ENCODE measurements around the gene IMPDH2. TPM values are rescaled to one million over a fixed set of nuclear protein-coding genes. Genes with fewer than 3 reads are reported as not detected.

Gene IMPDH2
- total and polyA plus RNA-seq, 2 of the 8 experiments (the other 6 are each of a cell fraction or from before 2014, with no cell fraction given) = 374 to 409 TPM

DNA sequence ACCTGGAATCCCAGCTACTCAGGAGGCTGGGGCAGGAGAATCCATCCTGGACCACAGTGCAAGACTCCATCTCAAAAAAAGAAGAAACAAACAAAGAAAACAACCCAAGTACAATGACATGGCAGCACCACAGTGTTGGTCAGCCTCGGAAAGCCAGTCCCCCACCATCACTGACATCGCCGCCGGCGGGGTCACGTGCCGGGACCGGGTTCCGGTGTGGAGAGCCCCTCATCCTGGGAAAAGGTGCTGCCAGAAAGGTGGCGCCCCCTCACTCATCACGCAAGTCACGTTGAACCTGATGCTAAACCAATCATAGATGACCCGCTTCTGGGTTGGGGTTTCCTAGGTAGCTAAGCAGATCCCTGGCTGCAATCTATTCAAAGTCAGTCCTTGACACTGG is 46.9 kb upstream of the IMPDH2 start:
- Histone ChIP-seq H3K36me3 (ENCODE audit: control insufficient read depth in 2 of 4, insufficient read depth in 4 of 4, low read length in 3 of 4) (peaks cover 18 to 62% (median 48%) of the 10 kb centered on the region in 4 experiments), H2BK120ac (replicated peaks; ENCODE audit: low read depth, low read length) (no peak overlapping the region), H2AFZ (ENCODE audit: low read length) (no peak overlapping the region), H3K4me1 (replicated peaks in 1 of 4; ENCODE audit: control insufficient read depth in 3 of 4, insufficient read depth in 4 of 4, low read length in 3 of 4) (no peaks in the 10 kb centered on the region), H3K79me1 (ENCODE audit: low read depth, low read length) (peaks cover 5% of the 10 kb centered on the region), H4K5ac (ENCODE audit: insufficient read length, low read depth, low read length) (no peak overlapping the region), H3K27me3 (replicated peaks in 1 of 4; ENCODE audit: control insufficient read depth in 3 of 4, extremely low read depth in 1 of 4, insufficient read depth in 3 of 4, low read length in 3 of 4) (no peaks in the 10 kb centered on the region), H3K79me2 (ENCODE audit: control insufficient read depth in 1 of 2, insufficient read depth in 2 of 2, low read length in 2 of 2) (peaks cover 0 to 39% of the 10 kb centered on the region in 2 experiments; a peak in 3 of 4 replicates), H3K56ac (replicated peaks; ENCODE audit: insufficient read length, low read depth, low read length) (no peak overlapping the region), H2BK5ac (ENCODE audit: low read depth, low read length) (no peak overlapping the region), H3K23ac (ENCODE audit: insufficient read length) (no peak overlapping the region), H3K9ac (replicated peaks in 1 of 4; ENCODE audit: extremely low read depth in 1 of 4, low read depth in 3 of 4, low read length in 3 of 4) (no peak overlapping the region), H3K4me3 (ENCODE audit: extremely low read depth in 1 of 4, insufficient read depth in 2 of 4, low read depth in 3 of 4, low read length in 4 of 4) (no peak overlapping the region), H3K27ac (ENCODE audit: low read depth, low read length) (no peak overlapping the region), H2BK20ac (ENCODE audit: low read length) (no peak overlapping the region), H3K18ac (ENCODE audit: extremely low read depth, low read length) (no peak overlapping the region), H2AK5ac (ENCODE audit: low read depth, low read length) (no peak overlapping the region), H2BK12ac (ENCODE audit: low read depth, low read length) (no peak overlapping the region), H4K8ac (ENCODE audit: extremely low read depth, insufficient read depth, low read length) (no peak overlapping the region), H3K23me2 (ENCODE audit: low read depth, low read length) (no peaks in the 10 kb centered on the region), H4K20me1 (replicated peaks in 1 of 2; ENCODE audit: control insufficient read depth in 1 of 2, insufficient read depth in 2 of 2, low read length in 2 of 2) (peaks cover 6 to 15% of the 10 kb centered on the region in 2 experiments), H3K4me2 (ENCODE audit: insufficient read depth in 1 of 2, low read depth in 2 of 2, low read length in 2 of 2) (no peak overlapping the region), H3K14ac (ENCODE audit: insufficient read length) (no peak overlapping the region), H2BK15ac (ENCODE audit: low read length) (no peak overlapping the region), H3K4ac (replicated peaks; ENCODE audit: insufficient read length, low read depth, low read length) (no peak overlapping the region), H4K91ac (replicated peaks; ENCODE audit: insufficient read length, low read length) (no peak overlapping the region), H3K9me3 (ENCODE audit: insufficient read depth in 2 of 2, low read depth in 1 of 2, low read length in 1 of 2) (no peaks in the 10 kb centered on the region)
- POLR2A ChIA-PET (ENCODE audit: partially characterized antibody) = interaction anchor here (1.3 to 3.7 kb wide), 2 partner anchors 17 to 35 kb away, joined by 3 to 13 read pairs; partner anchors contain the start of gene QRICH1
- DNase-seq (ENCODE audit: low read depth in 1 of 2, low spot score in 2 of 2) (no peak), FAIRE-seq (no peak)
- CTCF ChIA-PET (ENCODE audit: partially characterized antibody) = interaction anchor here (0.8 kb wide), 1 partner anchor 56 kb away, joined by 3 read pairs; the partner anchor contains the start of gene LAMB2
- WGBS, 2 experiments (ENCODE audit: extremely low coverage in 1 of 2, insufficient coverage in 1 of 2, insufficient read length in 1 of 2, insufficient replicate concordance in 2 of 2, low coverage in 1 of 2, low lambda C conversion rate in 2 of 2, missing lambda C conversion rate in 1 of 2) = 89% methylated on average over 13 of the region's 13 CpGs; no CpG with 5 or more reads in 1 of the 2 experiments
- no peak for TF ChIP-seq CREB1 (IDR thresholded peaks at IDR 0.05)
- TF ChIP-seq SIN3A (conservative IDR thresholded peaks at IDR 0.05 in 1 of 2, IDR thresholded peaks at IDR 0.05 in 1 of 2; ENCODE audit: low read depth in 1 of 2, low read length in 2 of 2) = no peak
- TF ChIP-seq RAD21 (IDR thresholded peaks at IDR 0.05 in 1 of 2, conservative IDR thresholded peaks at IDR 0.05 in 1 of 2; ENCODE audit: low read depth in 2 of 2, low read length in 2 of 2) = no peak
- TF ChIP-seq POLR2AphosphoS5 (IDR thresholded peaks at IDR 0.05; ENCODE audit: low read depth, low read length) = no peak
- TF ChIP-seq KDM4A (IDR thresholded peaks at IDR 0.05; ENCODE audit: low read depth, low read length, severe bottlenecking) = no peak
- TF ChIP-seq KDM5A (IDR thresholded peaks at IDR 0.05; ENCODE audit: low read length) = no peak
- no peak for TF ChIP-seq RFX5 (IDR thresholded peaks at IDR 0.05; ENCODE audit: borderline replicate concordance, low read depth, low read length)
- TF ChIP-seq POLR2A (IDR thresholded peaks at IDR 0.05; ENCODE audit: control extremely low read depth in 1 of 2, low read depth in 2 of 2, low read length in 2 of 2) = no peak
- TF ChIP-seq POU5F1 (IDR thresholded peaks at IDR 0.05; ENCODE audit: low read depth, low read length) = no peak
- TF ChIP-seq EGR1 (IDR thresholded peaks at IDR 0.05; ENCODE audit: borderline replicate concordance, low read depth, low read length) = no peak
- TF ChIP-seq, protein P1, sequence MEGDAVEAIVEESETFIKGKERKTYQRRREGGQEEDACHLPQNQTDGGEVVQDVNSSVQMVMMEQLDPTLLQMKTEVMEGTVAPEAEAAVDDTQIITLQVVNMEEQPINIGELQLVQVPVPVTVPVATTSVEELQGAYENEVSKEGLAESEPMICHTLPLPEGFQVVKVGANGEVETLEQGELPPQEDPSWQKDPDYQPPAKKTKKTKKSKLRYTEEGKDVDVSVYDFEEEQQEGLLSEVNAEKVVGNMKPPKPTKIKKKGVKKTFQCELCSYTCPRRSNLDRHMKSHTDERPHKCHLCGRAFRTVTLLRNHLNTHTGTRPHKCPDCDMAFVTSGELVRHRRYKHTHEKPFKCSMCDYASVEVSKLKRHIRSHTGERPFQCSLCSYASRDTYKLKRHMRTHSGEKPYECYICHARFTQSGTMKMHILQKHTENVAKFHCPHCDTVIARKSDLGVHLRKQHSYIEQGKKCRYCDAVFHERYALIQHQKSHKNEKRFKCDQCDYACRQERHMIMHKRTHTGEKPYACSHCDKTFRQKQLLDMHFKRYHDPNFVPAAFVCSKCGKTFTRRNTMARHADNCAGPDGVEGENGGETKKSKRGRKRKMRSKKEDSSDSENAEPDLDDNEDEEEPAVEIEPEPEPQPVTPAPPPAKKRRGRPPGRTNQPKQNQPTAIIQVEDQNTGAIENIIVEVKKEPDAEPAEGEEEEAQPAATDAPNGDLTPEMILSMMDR (IDR thresholded peaks at IDR 0.05; ENCODE audit: control extremely low read depth in 1 of 3, insufficient read depth in 1 of 3, low read depth in 1 of 3, low read length in 3 of 3) = no peak

Data from H1 (cell line).